K562 (cell line): ENCODE measurements around the gene STX18. TPM values are rescaled to one million over a fixed set of nuclear protein-coding genes. Genes with fewer than 3 reads are reported as not detected.

Source experiments
- ATAC-seq: fragments of 200-7000 bp; cut with Tn5 transposase; 3 replicates; pipeline ENCODE4 v1.9.1; 2020; ENCODE audit warnings: moderate library complexity
- BruUV-seq: library from RNA; stranded (reverse); fragments of 400-500 nt; replicated peaks from 2 replicates; lab custom pipeline; 2021; lab: Mats Ljungman, UMichigan
- CTCF ChIA-PET: fragments of 300-600 bp; formaldehyde crosslinking; extraction: SDS; loops from one replicate; lab custom pipeline; 2021; ENCODE audit warnings: low intra/inter-chr PET ratio; lab: Yijun Ruan, JAX
- POLR2A ChIA-PET: fragments of 300-600, 350-650 bp; sonication (Branson Sonifier 250); formaldehyde crosslinking; extraction: SDS; loops from one replicate; lab custom pipeline; 2021; ENCODE audit warnings: antibody characterized with exemption, inconsistent platforms; lab: Yijun Ruan, JAX
- DNase-seq, 4 experiments: peaks; one replicate each; pipeline versions ENCODE4 v3.0.0 to v3.0.0-alpha.2; 2011 to 2018; ENCODE audit warnings: low spot score in 3 of 4, mixed read lengths in 3 of 4; ENCODE audit errors: extremely low read depth in 1 of 4
- FAIRE-seq: peaks from 2 replicates; lab custom pipeline; 2011; peaks lifted over from hg19 to GRCh38; lab: Jason Lieb, UNC
- H2AFZ ChIP-seq: 2 replicates; pipeline ENCODE4 v1.6.0; 2011; ENCODE audit warnings: low read depth, low read length, control low read depth, inconsistent platforms
- H3K27ac ChIP-seq: fragments of 200-600 bp; 3 replicates; pipeline ENCODE4 v1.8.0; 2011; ENCODE audit warnings: low read depth, mild to moderate bottlenecking, control low read depth, inconsistent platforms, low read length, moderate library complexity, mixed read lengths; ENCODE audit errors: extremely low read depth
- H3K27me3 ChIP-seq, 2 experiments: fragments of 300-600 bp in 1 of 2; 2 replicates in 1 of 2; 3 replicates in 1 of 2; pipeline versions ENCODE4 v1.6.0 to v1.8.0; 2011; ENCODE audit warnings: inconsistent platforms in 2 of 2, low read length in 2 of 2, mild to moderate bottlenecking in 1 of 2, mixed read lengths in 1 of 2, moderate library complexity in 1 of 2; ENCODE audit not compliant: control insufficient read depth in 2 of 2, insufficient read depth in 2 of 2
- H3K36me3 ChIP-seq: fragments of 300-600 bp; 3 replicates; pipeline ENCODE4 v1.8.0; 2011; ENCODE audit warnings: mild to moderate bottlenecking, low read length, inconsistent platforms; ENCODE audit not compliant: control insufficient read depth, insufficient read depth
- H3K4me1 ChIP-seq, 2 experiments: fragments of 200-600 bp in 1 of 2; replicated peaks in 1 of 2; 2 replicates in 1 of 2; 3 replicates in 1 of 2; pipeline versions ENCODE4 v1.5.1 to v1.8.0; 2011; ENCODE audit warnings: inconsistent platforms in 2 of 2, low read length in 2 of 2, mild to moderate bottlenecking in 1 of 2, mixed read lengths in 1 of 2, moderate library complexity in 1 of 2; ENCODE audit not compliant: control insufficient read depth in 2 of 2, insufficient read depth in 2 of 2
- H3K4me2 ChIP-seq: 2 replicates; pipeline ENCODE4 v1.6.1; 2011; ENCODE audit warnings: low read length, control low read depth, inconsistent platforms, mixed read lengths; ENCODE audit not compliant: insufficient read depth
- H3K4me3 ChIP-seq: fragments of 200-600 bp; sonication (generic), shearing (Covaris generic); 2 replicates; pipeline ENCODE4 v1.5.1; 2016; ENCODE audit warnings: control low read depth, inconsistent platforms
- H3K79me2 ChIP-seq: fragments of 200-600 bp; 3 replicates; pipeline ENCODE4 v1.8.0; 2011; ENCODE audit warnings: low read length, inconsistent platforms; ENCODE audit not compliant: control insufficient read depth, insufficient read depth
- H3K9ac ChIP-seq, 2 experiments: 2 replicates each; pipeline versions ENCODE4 v1.6.0 to v1.6.1; 2011; ENCODE audit warnings: low read depth in 2 of 2, low read length in 2 of 2, control low read depth in 1 of 2, inconsistent platforms in 1 of 2, mild to moderate bottlenecking in 1 of 2, mixed read lengths in 1 of 2; ENCODE audit not compliant: insufficient read depth in 1 of 2
- H3K9me1 ChIP-seq: one replicate; pipeline ENCODE4 v1.6.0; 2011; ENCODE audit warnings: inconsistent platforms, mild to moderate bottlenecking, low read length, moderate library complexity; ENCODE audit not compliant: control insufficient read depth, insufficient read depth
- H3K9me3 ChIP-seq: replicated peaks from 2 replicates; pipeline ENCODE4 v1.5.1; 2011; ENCODE audit warnings: low read depth, low read length, inconsistent platforms; ENCODE audit not compliant: control insufficient read depth, insufficient read depth
- H4K20me1 ChIP-seq: replicated peaks from 2 replicates; pipeline ENCODE4 v1.6.1; 2011; ENCODE audit warnings: low read length, inconsistent platforms, mixed read lengths; ENCODE audit not compliant: control insufficient read depth, insufficient read depth
- ATF3 ChIP-seq, 2 experiments: fragments of 450-650 bp in 1 of 2; sonication (generic) in 1 of 2; formaldehyde crosslinking in 1 of 2; IDR thresholded peaks in 1 of 2; conservative IDR thresholded peaks in 1 of 2; 2 replicates each; pipeline versions ENCODE4 v1.6.1 to v1.8.1; 2016 to 2023; ENCODE audit warnings: mild to moderate bottlenecking in 2 of 2, moderate library complexity in 2 of 2, inconsistent platforms in 1 of 2, missing genetic modification reagents in 1 of 2
- ZNF134 ChIP-seq: fragments of 250-450 bp; sonication (Bioruptor Pico); conservative IDR thresholded peaks from 2 replicates; pipeline ENCODE4 v1.4.0; 2020
- WGBS: fragments of 100-300 bp; shearing (Covaris generic); methylation state at CpG from one replicate; pipeline ENCODE4 v1.1.6; 2016; ENCODE audit warnings: low coverage, mixed read lengths; ENCODE audit not compliant: insufficient coverage; ENCODE audit errors: missing lambda C conversion rate; 5-methylcytosine and 5-hydroxymethylcytosine counted together
- in situ Hi-C: fragments of 300-500 bp; cut with MboI; formaldehyde crosslinking; loops from 4 replicates; pipeline ENCODE4 v1.15.0; 2018; ENCODE audit warnings: inconsistent platforms, mixed read lengths
- intact Hi-C: fragments of 100-400 bp; cut with micrococcal nuclease; formaldehyde crosslinking; loops from 2 replicates; pipeline ENCODE4 v1.14.2; 2022
- polyA plus RNA-seq, 8 experiments: library from polyadenylated mRNA; depleted of rRNA in 4 of 8; stranded (reverse) in 5 of 8; unstranded in 3 of 8; fragments of >200 nt; fragmentation: Nextera tagmentation in 2 of 8; fragmentation: Illumina TruSeq in 1 of 8; extraction: Ambion mirVana in 2 of 8; extraction: Trizol in 1 of 8; gene quantifications; 2 replicates each; pipeline versions ENCODE4 v1.2.1 to v1.2.3, GENCODE V29; 2011 to 2014; ENCODE audit warnings: inconsistent platforms in 1 of 8, missing spikeins in 1 of 8
- total RNA-seq, 7 experiments: library from RNA; depleted of rRNA in 6 of 7; stranded (reverse); fragments of >200 nt in 6 of 7; fragmentation: Illumina TruSeq in 2 of 7; extraction: Trizol in 2 of 7; gene quantifications; 2 replicates each; pipeline versions ENCODE4 v1.2.1 to v1.2.3, GENCODE V29; 2011 to 2021; ENCODE audit warnings: low replicate concordance in 1 of 7

Gene STX18
- total and polyA plus RNA-seq, 9 of the 15 experiments (the other 6 are each of a cell fraction or from before 2014, with no cell fraction given), result 6.2 to 41.7 (median 22.7) TPM

GRCh38 chr4:4425119-4425690 is 116.6 kb downstream of the STX18 start:
- Histone ChIP-seq H2AFZ (no peak overlapping the region), H3K9ac (no peak overlapping the region; a peak in 1 of 4 replicates), H3K27me3 (no peaks in the 10 kb centered on the region), H3K9me1 (no peaks in the 10 kb centered on the region), H3K36me3 (peaks cover 25% of the 10 kb centered on the region; the same call in 1 of the 3 replicates), H4K20me1 (no peaks in the 10 kb centered on the region; the same call in 1 of the 2 replicates), H3K4me2 (no peak overlapping the region), H3K4me3 (no peak overlapping the region), H3K4me1 (no peaks in the 10 kb centered on the region)
- FAIRE-seq, result no peak
- in situ Hi-C loops (no loop called here), intact Hi-C loops (no loop called here)
- CTCF ChIA-PET, result no interaction called here
- no peak for ATAC-seq
- DNase-seq, result no peak
- TF ChIP-seq ATF3 (IDR thresholded peaks at IDR 0.05) (peak; percentile 17; the same call in 1 of the 2 replicates), ATF3 (CRISPR knock-in tag; conservative IDR thresholded peaks at IDR 0.05) (no peak), ZNF134 (CRISPR knock-in tag) (no peak)
- TF ChIP-seq, all 486 proteins: peak for 1
- WGBS, result 71% methylated on average over 13 of the region's 13 CpGs
- POLR2A ChIA-PET, result interaction anchor here (0.7 to 2.0 kb wide), 4 partner anchors 8 to 18 kb away, joined by 3 to 5 read pairs (median 4); no protein-coding TSS in a partner anchor
- H3K27ac ChIP-seq, result no peak overlapping the region
- H3K9me3 ChIP-seq, result no peaks in the 10 kb centered on the region
- no TSS peak for BruUV-seq
- H3K79me2 ChIP-seq, result no peaks in the 10 kb centered on the region
